K562 (cell line): Measurements from ENCODE around the gene TRAIP. TPM values are rescaled to one million over a fixed set of nuclear protein-coding genes. Genes with fewer than 3 reads are reported as not detected.
A peak's percentile ranks its signal among the peaks of the same experiment; 100 is the strongest.

Source experiments
- CBX5 ChIP-seq: IDR thresholded peaks from 2 replicates; pipeline ENCODE4 v1.6.1; 2014; ENCODE audit warnings: low read depth, borderline replicate concordance
- CREM ChIP-seq: IDR thresholded peaks from 2 replicates; pipeline ENCODE4 v1.6.1; 2014; ENCODE audit warnings: antibody characterized with exemption, low read depth
- ERF ChIP-seq: fragments of 450-650 bp; formaldehyde crosslinking; IDR thresholded peaks from 2 replicates; pipeline ENCODE4 v1.4.0; 2020; ENCODE audit warnings: mild to moderate bottlenecking, mixed read lengths
- ESRRA ChIP-seq: fragments of 450-650 bp; IDR thresholded peaks from 2 replicates; pipeline ENCODE4 v1.6.1; 2014; ENCODE audit warnings: low read depth, mild to moderate bottlenecking, moderate library complexity, borderline replicate concordance
- FOXJ3 ChIP-seq: sonication (generic); formaldehyde crosslinking; IDR thresholded peaks from 2 replicates; pipeline ENCODE4 v1.4.0; 2020; ENCODE audit warnings: mild to moderate bottlenecking, missing genetic modification reagents
- KDM4B ChIP-seq, 2 experiments: fragments of 450-650 bp in 1 of 2; sonication (generic) in 1 of 2; IDR thresholded peaks; 2 replicates each; pipeline ENCODE4 v1.6.1; 2016 to 2017; ENCODE audit warnings: borderline replicate concordance in 2 of 2, antibody characterized with exemption in 1 of 2, low read depth in 1 of 2, mild to moderate bottlenecking in 1 of 2
- MCM3 ChIP-seq: fragments of 450-650 bp; IDR thresholded peaks from 2 replicates; pipeline ENCODE4 v1.6.1; 2016
- NCOA1 ChIP-seq: fragments of 450-650 bp; IDR thresholded peaks from 2 replicates; pipeline ENCODE4 v1.6.1; 2016; ENCODE audit warnings: low read depth
- NCOA4 ChIP-seq: fragments of 450-650 bp; IDR thresholded peaks from 2 replicates; pipeline ENCODE4 v1.6.1; 2018; ENCODE audit warnings: mild to moderate bottlenecking; ENCODE audit not compliant: partially characterized antibody
- NELFE ChIP-seq: IDR thresholded peaks from 2 replicates; pipeline ENCODE4 v1.6.1; 2011; ENCODE audit warnings: mild to moderate bottlenecking; ENCODE audit not compliant: insufficient read depth, insufficient read length
- PHB2 ChIP-seq: fragments of 450-650 bp; IDR thresholded peaks from 2 replicates; pipeline ENCODE4 v1.6.1; 2017; ENCODE audit warnings: low read depth
- SMAD1 ChIP-seq: fragments of 150-350 bp; IDR thresholded peaks from 2 replicates; pipeline ENCODE4 v1.6.1; 2014; ENCODE audit warnings: low read length, low read depth; ENCODE audit not compliant: partially characterized antibody
- ZFP91 ChIP-seq: sonication (generic); formaldehyde crosslinking; IDR thresholded peaks from 2 replicates; pipeline ENCODE4 v1.8.0; 2022; ENCODE audit warnings: mild to moderate bottlenecking, missing genetic modification reagents
- ZNF121 ChIP-seq: sonication (generic); formaldehyde crosslinking; conservative IDR thresholded peaks from 2 replicates; pipeline ENCODE4 v1.8.0; 2022; ENCODE audit warnings: missing genetic modification reagents
- ZNF146 ChIP-seq: IDR thresholded peaks from one replicate; pipeline ENCODE4 v1.6.1; 2018; ENCODE audit warnings: missing compliant biosample characterization; ENCODE audit not compliant: unreplicated experiment
- ZNF224 ChIP-seq: sonication (generic); formaldehyde crosslinking; IDR thresholded peaks from 2 replicates; pipeline ENCODE4 v1.8.0; 2022; ENCODE audit warnings: mild to moderate bottlenecking, missing genetic modification reagents
- ZNF239 ChIP-seq: fragments of 250-450 bp; sonication (Bioruptor Pico); IDR thresholded peaks from 2 replicates; pipeline ENCODE4 v1.4.0; 2020; ENCODE audit warnings: mild to moderate bottlenecking
- ZNF274 ChIP-seq: IDR thresholded peaks from 2 replicates; pipeline ENCODE4 v1.6.1; 2011; ENCODE audit warnings: low read depth, mild to moderate bottlenecking, low read length, moderate library complexity, borderline replicate concordance
- ZNF561 ChIP-seq: fragments of 450-650 bp; formaldehyde crosslinking; conservative IDR thresholded peaks from 2 replicates; pipeline ENCODE4 v1.4.0; 2020; ENCODE audit warnings: mild to moderate bottlenecking, moderate library complexity
- polyA plus RNA-seq, 8 experiments: library from polyadenylated mRNA; depleted of rRNA in 4 of 8; stranded (reverse) in 5 of 8; unstranded in 3 of 8; fragments of >200 nt; fragmentation: Nextera tagmentation in 2 of 8; fragmentation: Illumina TruSeq in 1 of 8; extraction: Ambion mirVana in 2 of 8; extraction: Trizol in 1 of 8; gene quantifications; 2 replicates each; pipeline versions ENCODE4 v1.2.1 to v1.2.3, GENCODE V29; 2011 to 2014; ENCODE audit warnings: inconsistent platforms in 1 of 8, missing spikeins in 1 of 8
- total RNA-seq, 7 experiments: library from RNA; depleted of rRNA in 6 of 7; stranded (reverse); fragments of >200 nt in 6 of 7; fragmentation: Illumina TruSeq in 2 of 7; extraction: Trizol in 2 of 7; gene quantifications; 2 replicates each; pipeline versions ENCODE4 v1.2.1 to v1.2.3, GENCODE V29; 2011 to 2021; ENCODE audit warnings: low replicate concordance in 1 of 7
- TF ChIP-seq, protein P1 (sequence below): sonication (generic); formaldehyde crosslinking; IDR thresholded peaks from 2 replicates; pipeline ENCODE4 v1.8.1; 2023; ENCODE audit warnings: mild to moderate bottlenecking, missing genetic modification reagents
- TF ChIP-seq, protein P2 (sequence below): IDR thresholded peaks from 2 replicates; pipeline ENCODE4 v1.6.1; 2011; ENCODE audit warnings: borderline replicate concordance, low read depth, mild to moderate bottlenecking, moderate library complexity, low read length; ENCODE audit not compliant: insufficient read depth, poor library complexity, severe bottlenecking
- TF ChIP-seq, protein P3 (sequence below): fragments of 250-450 bp; sonication (Bioruptor Pico); IDR thresholded peaks from 2 replicates; pipeline ENCODE4 v1.8.0; 2021; ENCODE audit warnings: moderate library complexity, mild to moderate bottlenecking, inconsistent platforms

Gene TRAIP
- total and polyA plus RNA-seq, 9 of the 15 experiments (the other 6 are each of a cell fraction or from before 2014, with no cell fraction given): 14.3 to 38.6 (median 21.2) TPM

DNA sequence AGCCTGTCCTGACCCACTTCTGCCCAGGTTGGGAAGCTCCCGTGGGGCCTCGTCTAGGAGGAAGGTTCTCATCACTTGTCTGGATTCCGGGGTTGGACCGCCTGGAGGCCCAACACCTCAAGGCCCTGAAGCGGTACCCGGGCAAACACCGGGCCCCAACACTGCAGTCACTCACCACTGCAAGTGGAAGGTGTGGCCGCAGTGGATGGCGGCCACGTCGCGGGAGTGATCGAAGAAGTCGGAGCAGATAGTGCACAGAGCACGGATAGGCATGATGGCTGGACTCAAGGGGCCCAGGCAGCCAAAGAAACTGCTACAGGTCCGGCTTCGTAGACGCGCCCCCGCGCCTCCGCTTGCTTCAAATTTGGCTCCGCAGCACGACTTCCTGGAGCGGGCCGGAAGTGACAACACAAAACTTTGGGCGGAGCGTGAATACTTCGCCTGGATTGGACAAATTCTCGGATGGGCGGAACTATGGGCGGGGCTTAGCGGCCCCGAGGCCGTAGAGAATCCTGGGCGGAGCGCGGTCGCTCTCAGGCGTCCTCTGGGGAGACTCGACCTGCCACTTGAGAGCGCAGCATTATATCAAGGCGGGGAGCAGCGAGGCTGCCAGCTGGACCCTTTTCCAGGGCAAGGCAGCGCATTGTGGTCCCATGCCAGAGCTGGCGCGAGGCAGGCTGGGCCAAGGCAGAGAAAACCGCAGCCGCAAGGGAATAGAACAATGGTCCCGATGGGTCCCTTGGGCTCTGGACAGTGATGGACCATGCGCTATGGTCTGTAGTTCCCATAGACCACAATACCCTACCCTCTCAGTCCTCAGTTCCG, at the start of gene TRAIP (continued):
- TF ChIP-seq NCOA1 (0 out of 2 replicates have a peak, but pooled peaks have one; percentile 17), ZNF239 (no peak), ZNF121 (CRISPR knock-in tag) (no peak), FOXJ3 (no peak), CBX5 (no peak), ZNF561 (CRISPR knock-in tag) (no peak), ZNF146 (CRISPR knock-in tag) (no peak), ZFP91 (CRISPR knock-in tag) (no peak), CREM (peak; percentile 91), PHB2 (no peak), ZNF224 (CRISPR knock-in tag) (no peak), ZNF274 (no peak), ESRRA (no peak), KDM4B (IDR thresholded peaks at IDR 0.05; ENCODE audit: borderline replicate concordance in 2 of 2, low read depth in 1 of 2) (no peak), NCOA4 (no peak), SMAD1 (no peak), MCM3 (no peak), NELFE (no peak), ERF (CRISPR knock-in tag) (no peak)
- TF ChIP-seq, protein P1, sequence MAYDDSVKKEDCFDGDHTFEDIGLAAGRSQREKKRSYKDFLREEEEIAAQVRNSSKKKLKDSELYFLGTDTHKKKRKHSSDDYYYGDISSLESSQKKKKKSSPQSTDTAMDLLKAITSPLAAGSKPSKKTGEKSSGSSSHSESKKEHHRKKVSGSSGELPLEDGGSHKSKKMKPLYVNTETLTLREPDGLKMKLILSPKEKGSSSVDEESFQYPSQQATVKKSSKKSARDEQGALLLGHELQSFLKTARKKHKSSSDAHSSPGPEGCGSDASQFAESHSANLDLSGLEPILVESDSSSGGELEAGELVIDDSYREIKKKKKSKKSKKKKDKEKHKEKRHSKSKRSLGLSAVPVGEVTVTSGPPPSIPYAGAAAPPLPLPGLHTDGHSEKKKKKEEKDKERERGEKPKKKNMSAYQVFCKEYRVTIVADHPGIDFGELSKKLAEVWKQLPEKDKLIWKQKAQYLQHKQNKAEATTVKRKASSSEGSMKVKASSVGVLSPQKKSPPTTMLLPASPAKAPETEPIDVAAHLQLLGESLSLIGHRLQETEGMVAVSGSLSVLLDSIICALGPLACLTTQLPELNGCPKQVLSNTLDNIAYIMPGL (CRISPR knock-in tag): no peak
- TF ChIP-seq, protein P2, sequence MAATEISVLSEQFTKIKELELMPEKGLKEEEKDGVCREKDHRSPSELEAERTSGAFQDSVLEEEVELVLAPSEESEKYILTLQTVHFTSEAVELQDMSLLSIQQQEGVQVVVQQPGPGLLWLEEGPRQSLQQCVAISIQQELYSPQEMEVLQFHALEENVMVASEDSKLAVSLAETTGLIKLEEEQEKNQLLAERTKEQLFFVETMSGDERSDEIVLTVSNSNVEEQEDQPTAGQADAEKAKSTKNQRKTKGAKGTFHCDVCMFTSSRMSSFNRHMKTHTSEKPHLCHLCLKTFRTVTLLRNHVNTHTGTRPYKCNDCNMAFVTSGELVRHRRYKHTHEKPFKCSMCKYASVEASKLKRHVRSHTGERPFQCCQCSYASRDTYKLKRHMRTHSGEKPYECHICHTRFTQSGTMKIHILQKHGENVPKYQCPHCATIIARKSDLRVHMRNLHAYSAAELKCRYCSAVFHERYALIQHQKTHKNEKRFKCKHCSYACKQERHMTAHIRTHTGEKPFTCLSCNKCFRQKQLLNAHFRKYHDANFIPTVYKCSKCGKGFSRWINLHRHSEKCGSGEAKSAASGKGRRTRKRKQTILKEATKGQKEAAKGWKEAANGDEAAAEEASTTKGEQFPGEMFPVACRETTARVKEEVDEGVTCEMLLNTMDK: no peak
- TF ChIP-seq, protein P3, sequence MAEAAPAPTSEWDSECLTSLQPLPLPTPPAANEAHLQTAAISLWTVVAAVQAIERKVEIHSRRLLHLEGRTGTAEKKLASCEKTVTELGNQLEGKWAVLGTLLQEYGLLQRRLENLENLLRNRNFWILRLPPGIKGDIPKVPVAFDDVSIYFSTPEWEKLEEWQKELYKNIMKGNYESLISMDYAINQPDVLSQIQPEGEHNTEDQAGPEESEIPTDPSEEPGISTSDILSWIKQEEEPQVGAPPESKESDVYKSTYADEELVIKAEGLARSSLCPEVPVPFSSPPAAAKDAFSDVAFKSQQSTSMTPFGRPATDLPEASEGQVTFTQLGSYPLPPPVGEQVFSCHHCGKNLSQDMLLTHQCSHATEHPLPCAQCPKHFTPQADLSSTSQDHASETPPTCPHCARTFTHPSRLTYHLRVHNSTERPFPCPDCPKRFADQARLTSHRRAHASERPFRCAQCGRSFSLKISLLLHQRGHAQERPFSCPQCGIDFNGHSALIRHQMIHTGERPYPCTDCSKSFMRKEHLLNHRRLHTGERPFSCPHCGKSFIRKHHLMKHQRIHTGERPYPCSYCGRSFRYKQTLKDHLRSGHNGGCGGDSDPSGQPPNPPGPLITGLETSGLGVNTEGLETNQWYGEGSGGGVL (CRISPR knock-in tag): no peak
